ENCODE results near the gene SEC24C.
A peak's percentile ranks its signal among the peaks of the same experiment; 100 is the strongest.
"Not testable (repeated sequence)": the region's sequence is repeated elsewhere in the genome, so short reads cannot be mapped to it uniquely, and the experiment has no call there.

SEC24C gene

GRCh38 chr10:73743905-73744663, at the start of gene SEC24C:
SEC24C (plus strand) TSS chr10:73744372; CDS start chr10:73746833, 2,461 bp downstream.
- peak; percentile 94 for DNase-seq (ENCODE audit: low read depth)

GRCh38 chr10:73695302-73695701, 48.9 kb upstream of the SEC24C start:
- DNase-seq (ENCODE audit: low read depth) = peak; percentile 31

- not testable (repeated sequence) for DNase-seq (ENCODE audit: low read depth)
Measured at GRCh38 chr10:73697675-73698159, 46.5 kb upstream of the SEC24C start, which contains the start of gene AGAP5. AGAP5 (minus strand) TSS chr10:73698109; CDS start chr10:73697755, 354 bp downstream.

GRCh38 chr10:73698819-73699218, 45.4 kb upstream of the SEC24C start:
- not testable (repeated sequence) for DNase-seq (ENCODE audit: low read depth)

GRCh38 chr10:73703924-73704323, 40.2 kb upstream of the SEC24C start:
- DNase-seq (ENCODE audit: low read depth) = not testable (repeated sequence)

GRCh38 chr10:73705506-73706072, 38.6 kb upstream of the SEC24C start:
- DNase-seq (ENCODE audit: low read depth) = not testable (repeated sequence)

GRCh38 chr10:73706488-73706887, 37.7 kb upstream of the SEC24C start:
- peak; percentile 30 for DNase-seq (ENCODE audit: low read depth)

GRCh38 chr10:73707628-73708027, 36.5 kb upstream of the SEC24C start:
- not testable (repeated sequence) for DNase-seq (ENCODE audit: low read depth)

- not testable (repeated sequence) for DNase-seq (ENCODE audit: low read depth)
Measured at GRCh38 chr10:73708122-73708521, 36.0 kb upstream of the SEC24C start.

GRCh38 chr10:73711683-73712082, 32.5 kb upstream of the SEC24C start:
- DNase-seq (ENCODE audit: low read depth) = not testable (repeated sequence)

GRCh38 chr10:73713912-73714311, 30.3 kb upstream of the SEC24C start:
- DNase-seq (ENCODE audit: low read depth) = peak; percentile 68

- DNase-seq (ENCODE audit: low read depth) = not testable (repeated sequence)
Measured at GRCh38 chr10:73714483-73714882, 29.7 kb upstream of the SEC24C start.

GRCh38 chr10:73715179-73716156, 28.7 kb upstream of the SEC24C start:
- not testable (repeated sequence) for DNase-seq (ENCODE audit: low read depth)

- DNase-seq (ENCODE audit: low read depth) = no peak
Measured at GRCh38 chr10:73716251-73716650, 27.9 kb upstream of the SEC24C start.

GRCh38 chr10:73717556-73717955, 26.6 kb upstream of the SEC24C start:
- no peak for DNase-seq (ENCODE audit: low read depth)

- DNase-seq (ENCODE audit: low read depth) = peak; percentile 81
Measured at GRCh38 chr10:73720561-73720960, 23.6 kb upstream of the SEC24C start.

GRCh38 chr10:73723516-73723915, 20.7 kb upstream of the SEC24C start:
- no peak for DNase-seq (ENCODE audit: low read depth)

GRCh38 chr10:73729781-73730152, 14.4 kb upstream of the SEC24C start:
- peak; percentile 59 for DNase-seq (ENCODE audit: low read depth)

- peak; percentile 90 for DNase-seq (ENCODE audit: low read depth)
Measured at GRCh38 chr10:73730153-73730906, 13.8 kb upstream of the SEC24C start.

- DNase-seq (ENCODE audit: low read depth) = no peak
Measured at GRCh38 chr10:73731588-73732375, 12.4 kb upstream of the SEC24C start.
